Upper lobe of right lung (tissue), 1 donor: Measurements from ENCODE around the gene MS4A1. TPM values are rescaled to one million over a fixed set of nuclear protein-coding genes. Genes with fewer than 3 reads are reported as not detected.
A peak's percentile ranks its signal among the peaks of the same experiment; 100 is the strongest.

ENCODE experiments used
- ATAC-seq: fragments of 200-7000 bp; cut with Tn5 transposase; one replicate; pipeline ENCODE4 v1.9.1; 2020; ENCODE audit warnings: mild to moderate bottlenecking, moderate library complexity
- DNase-seq: peaks from one replicate; pipeline ENCODE4 v3.0.0-alpha.2; 2020
- H3K27ac ChIP-seq: fragments of 200-600 bp; one replicate; pipeline ENCODE4 v1.8.0; 2022
- H3K27me3 ChIP-seq: fragments of 200-600 bp; one replicate; pipeline ENCODE4 v1.8.0; 2022; ENCODE audit warnings: mild to moderate bottlenecking
- H3K36me3 ChIP-seq: fragments of 200-600 bp; one replicate; pipeline ENCODE4 v1.8.0; 2022
- H3K4me1 ChIP-seq: fragments of 200-600 bp; one replicate; pipeline ENCODE4 v1.8.0; 2022
- H3K4me3 ChIP-seq: fragments of 200-600 bp; one replicate; pipeline ENCODE4 v1.8.0; 2022; ENCODE audit warnings: mild to moderate bottlenecking
- H3K9me3 ChIP-seq: fragments of 200-600 bp; one replicate; pipeline ENCODE4 v1.8.0; 2022
- CTCF ChIP-seq: fragments of 200-600 bp; IDR thresholded peaks from one replicate; pipeline ENCODE4 v1.8.0; 2022; ENCODE audit warnings: antibody characterized with exemption
- intact Hi-C: fragments of 100-400 bp; cut with DNase I; formaldehyde crosslinking; loops from one replicate; pipeline ENCODE4 v1.11.0; 2022
- total RNA-seq: library from RNA; stranded (reverse); fragmentation: NEBNext Ultra II Directional; extraction: Animal tissue kit (Norgen Biotek cat#: 25700); gene quantifications from one replicate; pipeline ENCODE4 v1.2.1, GENCODE V29; 2021
- donor health status: DM: no; HTN: yes; CAD: no; lungs with severe emphysema.

Gene MS4A1
- total RNA-seq, 1 donor from 2014 or later: 1.3 TPM

- Histone ChIP-seq H3K27ac (no peak within 1 kb of the TSS), H3K4me3 (no peak within 1 kb of the TSS), H3K27me3 (no peaks in the 10 kb centered on the region), H3K36me3 (no peaks in the 10 kb centered on the region), H3K9me3 (no peaks in the 10 kb centered on the region), H3K4me1 (no peaks in the 10 kb centered on the region)
- intact Hi-C loops: no loop called here
- TF ChIP-seq CTCF: no peak
- no peak for DNase-seq
- no peak for ATAC-seq
These were observed 36.9 kb downstream of the MS4A1 start, which contains the start of gene MS4A12 for GRCh38 chr11:60492488-60493009. Gene MS4A12, plus strand, starts transcription at chr11:60492778. Its CDS starts 4,541 bp downstream, at chr11:60497319.

- Histone ChIP-seq H3K27me3 (no peaks in the 10 kb centered on the region), H3K9me3 (no peaks in the 10 kb centered on the region), H3K36me3 (no peaks in the 10 kb centered on the region), H3K4me3 (no peak overlapping the region), H3K4me1 (no peaks in the 10 kb centered on the region), H3K27ac (no peak overlapping the region)
- ATAC-seq: no peak
- DNase-seq: no peak
- intact Hi-C loops: no loop called here
- no peak for TF ChIP-seq CTCF
These were observed 37.8 kb downstream of the MS4A1 start for GRCh38 chr11:60493454-60493853.

- ATAC-seq: no peak
- Histone ChIP-seq H3K36me3 (no peaks in the 10 kb centered on the region), H3K4me1 (no peaks in the 10 kb centered on the region)
These were observed 42.8 kb downstream of the MS4A1 start for GRCh38 chr11:60498399-60498798.

GRCh38 chr11:60498853-60499252 is 43.2 kb downstream of the MS4A1 start:
- Histone ChIP-seq H3K27ac (no peak overlapping the region), H3K27me3 (no peaks in the 10 kb centered on the region), H3K9me3 (no peaks in the 10 kb centered on the region), H3K4me3 (no peak overlapping the region), H3K4me1 (no peaks in the 10 kb centered on the region), H3K36me3 (no peaks in the 10 kb centered on the region)
- ATAC-seq (peak; percentile 56), DNase-seq (no peak)
- no peak for TF ChIP-seq CTCF
- intact Hi-C loops: no loop called here

More at GRCh38 chr11:60498399-60498798, 42.8 kb downstream of the MS4A1 start:
- Histone ChIP-seq H3K27ac (no peak overlapping the region), H3K9me3 (no peaks in the 10 kb centered on the region), H3K4me3 (no peak overlapping the region), H3K27me3 (no peaks in the 10 kb centered on the region)
- DNase-seq: no peak
- no peak for TF ChIP-seq CTCF
- intact Hi-C loops: no loop called here

- intact Hi-C loops: no loop called here
- H3K4me1 ChIP-seq: no peaks in the 10 kb centered on the region
- no peaks in the 10 kb centered on the region for H3K27me3 ChIP-seq
- H3K9me3 ChIP-seq: no peaks in the 10 kb centered on the region
- no peaks in the 10 kb centered on the region for H3K36me3 ChIP-seq
- DNase-seq (no peak), ATAC-seq (no peak)
- H3K27ac ChIP-seq: no peak overlapping the region
- H3K4me3 ChIP-seq: no peak overlapping the region
- no peak for TF ChIP-seq CTCF
These were observed 44.7 kb downstream of the MS4A1 start for GRCh38 chr11:60500276-60500910.
